Measurements from ENCODE around the gene POMGNT2.

The POMGNT2 gene

GRCh38 chr3:43054754-43055153 is 51.1 kb downstream of the POMGNT2 start:
- Histone ChIP-seq H3K79me1 (replicated peaks; ENCODE audit: low read length, poor library complexity, severe bottlenecking) (no peaks in the 10 kb centered on the region), H3K23ac (ENCODE audit: low read length in 2 of 2) (no peak overlapping the region), H2BK12ac (ENCODE audit: low read length in 2 of 2) (no peak overlapping the region), H3K27me3 (ENCODE audit: control insufficient read depth in 1 of 2, insufficient read depth in 1 of 2, low read length in 2 of 2) (peaks cover 3 to 21% of the 10 kb centered on the region in 2 experiments), H4K8ac (ENCODE audit: low read length) (no peak overlapping the region), H3K4me3 (ENCODE audit: insufficient read depth in 1 of 2, low read depth in 1 of 2, low read length in 2 of 2) (no peak overlapping the region), H3K9ac (ENCODE audit: low read length) (no peak overlapping the region), H2BK15ac (ENCODE audit: low read depth, poor library complexity, severe bottlenecking) (no peak overlapping the region), H3K4me1 (ENCODE audit: control insufficient read depth, insufficient read depth, low read depth, low read length) (no peaks in the 10 kb centered on the region), H3K27ac (ENCODE audit: low read length, poor library complexity, severe bottlenecking) (no peak overlapping the region), H3K4me2 (ENCODE audit: low read length, poor library complexity, severe bottlenecking) (no peak overlapping the region), H4K91ac (ENCODE audit: low read length) (no peak overlapping the region), H3K4ac (ENCODE audit: low read depth in 1 of 2, low read length in 2 of 2) (no peak overlapping the region), H3K36me3 (ENCODE audit: control insufficient read depth in 1 of 2, insufficient read depth in 2 of 2, low read depth in 1 of 2, low read length in 2 of 2) (no peaks in the 10 kb centered on the region), H3K14ac (ENCODE audit: low read length in 2 of 2) (peak overlapping the region in 1 of 2 experiments; percentile 65), H2AFZ (ENCODE audit: low read depth, low read length) (no peak overlapping the region), H2AK5ac (ENCODE audit: low read length, severe bottlenecking) (no peak overlapping the region), H3K9me3 (ENCODE audit: control insufficient read depth, low read length) (peaks cover 40% of the 10 kb centered on the region), H2BK120ac (ENCODE audit: low read depth, low read length) (no peak overlapping the region), H3K18ac (ENCODE audit: low read depth in 1 of 2, low read length in 2 of 2) (no peak overlapping the region), H2BK5ac (ENCODE audit: low read depth, low read length, poor library complexity, severe bottlenecking) (no peak overlapping the region)
- WGBS: 90% methylated on average over 5 of the region's 5 CpGs
- no peak for DNase-seq

DNA sequence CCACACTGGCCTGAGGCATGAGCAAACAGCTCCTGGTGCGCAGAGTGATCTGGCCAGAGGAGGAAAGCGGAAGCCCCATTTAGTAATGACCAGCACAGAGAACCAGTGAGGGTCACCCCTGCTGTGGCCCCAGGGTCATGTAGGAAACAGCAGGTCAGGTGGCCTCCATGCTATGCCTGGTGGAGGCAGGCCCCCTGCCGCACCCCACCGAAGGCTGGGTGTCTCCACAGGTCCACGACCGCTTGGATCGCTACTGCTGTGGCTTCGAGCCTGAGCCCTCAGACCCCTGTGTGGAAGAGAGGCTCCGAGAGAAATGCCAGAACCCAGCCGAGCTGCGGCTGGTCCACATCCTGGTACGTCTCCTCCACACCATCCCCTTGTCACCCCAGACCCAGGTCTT is 52.6 kb downstream of the POMGNT2 start:
- Histone ChIP-seq H4K8ac (ENCODE audit: low read length) (no peak overlapping the region), H3K4me2 (ENCODE audit: low read length, poor library complexity, severe bottlenecking) (no peak overlapping the region), H3K4me3 (ENCODE audit: insufficient read depth in 1 of 2, low read depth in 1 of 2, low read length in 2 of 2) (no peak overlapping the region), H3K4me1 (ENCODE audit: control insufficient read depth, insufficient read depth, low read depth, low read length) (no peaks in the 10 kb centered on the region), H2AK5ac (ENCODE audit: low read length, severe bottlenecking) (no peak overlapping the region), H2AFZ (ENCODE audit: low read depth, low read length) (no peak overlapping the region), H3K4ac (ENCODE audit: low read depth in 1 of 2, low read length in 2 of 2) (no peak overlapping the region), H3K23ac (ENCODE audit: low read length in 2 of 2) (no peak overlapping the region), H3K9me3 (ENCODE audit: control insufficient read depth, low read length) (peaks cover 52% of the 10 kb centered on the region), H3K36me3 (ENCODE audit: control insufficient read depth in 1 of 2, insufficient read depth in 2 of 2, low read depth in 1 of 2, low read length in 2 of 2) (no peaks in the 10 kb centered on the region), H3K18ac (ENCODE audit: low read depth in 1 of 2, low read length in 2 of 2) (no peak overlapping the region), H2BK15ac (ENCODE audit: low read depth, poor library complexity, severe bottlenecking) (no peak overlapping the region), H3K27ac (ENCODE audit: low read length, poor library complexity, severe bottlenecking) (no peak overlapping the region), H2BK120ac (ENCODE audit: low read depth, low read length) (no peak overlapping the region), H3K27me3 (ENCODE audit: control insufficient read depth in 1 of 2, insufficient read depth in 1 of 2, low read length in 2 of 2) (peaks cover 0 to 21% of the 10 kb centered on the region in 2 experiments), H4K91ac (ENCODE audit: low read length) (no peak overlapping the region), H3K79me1 (replicated peaks; ENCODE audit: low read length, poor library complexity, severe bottlenecking) (no peaks in the 10 kb centered on the region), H2BK5ac (ENCODE audit: low read depth, low read length, poor library complexity, severe bottlenecking) (no peak overlapping the region), H3K14ac (ENCODE audit: low read length in 2 of 2) (no peak overlapping the region), H3K9ac (ENCODE audit: low read length) (no peak overlapping the region), H2BK12ac (ENCODE audit: low read length in 2 of 2) (no peak overlapping the region)
- WGBS: 93% methylated on average over 8 of the region's 12 CpGs
- no peak for DNase-seq

GRCh38 chr3:43048470-43048869 is 57.4 kb downstream of the POMGNT2 start:
- no peak overlapping the region for H3K4me3 ChIP-seq (ENCODE audit: insufficient read depth in 1 of 2, low read depth in 1 of 2, low read length in 2 of 2)
- no peak overlapping the region for H4K91ac ChIP-seq (ENCODE audit: low read length)
- no peak overlapping the region for H2BK15ac ChIP-seq (ENCODE audit: low read depth, poor library complexity, severe bottlenecking)
- H3K9me3 ChIP-seq (ENCODE audit: control insufficient read depth, low read length): peaks cover 87% of the 10 kb centered on the region
- H3K4ac ChIP-seq (ENCODE audit: low read depth in 1 of 2, low read length in 2 of 2): no peak overlapping the region
- H3K4me2 ChIP-seq (ENCODE audit: low read length, poor library complexity, severe bottlenecking): no peak overlapping the region
- no peaks in the 10 kb centered on the region for H3K4me1 ChIP-seq (ENCODE audit: control insufficient read depth, insufficient read depth, low read depth, low read length)
- H2AK5ac ChIP-seq (ENCODE audit: low read length, severe bottlenecking): no peak overlapping the region
- H4K8ac ChIP-seq (ENCODE audit: low read length): no peak overlapping the region
- H3K14ac ChIP-seq (ENCODE audit: low read length in 2 of 2): no peak overlapping the region
- H3K79me1 ChIP-seq (replicated peaks; ENCODE audit: low read length, poor library complexity, severe bottlenecking): no peaks in the 10 kb centered on the region
- no peak overlapping the region for H2BK120ac ChIP-seq (ENCODE audit: low read depth, low read length)
- DNase-seq: no peak
- no peak overlapping the region for H3K23ac ChIP-seq (ENCODE audit: low read length in 2 of 2)
- H2BK5ac ChIP-seq (ENCODE audit: low read depth, low read length, poor library complexity, severe bottlenecking): no peak overlapping the region
- H3K9ac ChIP-seq (ENCODE audit: low read length): no peak overlapping the region
- no peak overlapping the region for H2BK12ac ChIP-seq (ENCODE audit: low read length in 2 of 2)
- H3K18ac ChIP-seq (ENCODE audit: low read depth in 1 of 2, low read length in 2 of 2): no peak overlapping the region
- H3K36me3 ChIP-seq (ENCODE audit: control insufficient read depth in 1 of 2, insufficient read depth in 2 of 2, low read depth in 1 of 2, low read length in 2 of 2): no peaks in the 10 kb centered on the region
- peaks cover 0 to 6% of the 10 kb centered on the region in 2 experiments for H3K27me3 ChIP-seq (ENCODE audit: control insufficient read depth in 1 of 2, insufficient read depth in 1 of 2, low read length in 2 of 2)
- no peak overlapping the region for H3K27ac ChIP-seq (ENCODE audit: low read length, poor library complexity, severe bottlenecking)
- no peak overlapping the region for H2AFZ ChIP-seq (ENCODE audit: low read depth, low read length)

DNA sequence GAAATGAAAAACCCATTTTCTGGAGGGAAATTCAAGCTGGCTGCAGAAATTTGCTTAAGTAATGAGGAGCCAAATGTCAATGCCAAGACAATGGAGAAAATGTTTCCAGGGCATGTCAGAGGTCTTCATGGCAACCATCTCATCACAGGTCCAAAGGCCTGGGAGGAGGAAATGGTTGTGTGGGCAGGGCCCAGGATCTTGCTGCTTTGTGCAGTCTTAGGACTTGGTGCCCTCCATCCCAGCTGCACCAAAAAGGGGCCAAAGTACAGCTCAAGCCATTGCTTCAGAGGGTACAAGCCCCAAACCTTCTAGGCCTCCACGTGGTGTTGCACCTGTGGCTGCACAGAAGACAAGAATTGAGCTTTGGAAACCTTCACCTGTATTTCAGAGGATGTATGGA is 59.3 kb downstream of the POMGNT2 start:
- H3K9me3 ChIP-seq (ENCODE audit: control insufficient read depth, low read length): peaks cover 73% of the 10 kb centered on the region
- 19% methylated on average over 1 of the region's 1 CpG for WGBS
- no peak overlapping the region for H3K4ac ChIP-seq (ENCODE audit: low read depth in 1 of 2, low read length in 2 of 2)
- no peak overlapping the region for H3K18ac ChIP-seq (ENCODE audit: low read depth in 1 of 2, low read length in 2 of 2)
- no peaks in the 10 kb centered on the region for H3K79me1 ChIP-seq (replicated peaks; ENCODE audit: low read length, poor library complexity, severe bottlenecking)
- no peak overlapping the region for H3K23ac ChIP-seq (ENCODE audit: low read length in 2 of 2)
- H3K9ac ChIP-seq (ENCODE audit: low read length): no peak overlapping the region
- no peak overlapping the region for H3K27ac ChIP-seq (ENCODE audit: low read length, poor library complexity, severe bottlenecking)
- no peak overlapping the region for H3K4me2 ChIP-seq (ENCODE audit: low read length, poor library complexity, severe bottlenecking)
- no peaks in the 10 kb centered on the region for H3K27me3 ChIP-seq (ENCODE audit: control insufficient read depth in 1 of 2, insufficient read depth in 1 of 2, low read length in 2 of 2)
- no peak for DNase-seq
- no peak overlapping the region for H2BK12ac ChIP-seq (ENCODE audit: low read length in 2 of 2)
- no peaks in the 10 kb centered on the region for H3K36me3 ChIP-seq (ENCODE audit: control insufficient read depth in 1 of 2, insufficient read depth in 2 of 2, low read depth in 1 of 2, low read length in 2 of 2)
- no peak overlapping the region for H2AK5ac ChIP-seq (ENCODE audit: low read length, severe bottlenecking)
- H2BK15ac ChIP-seq (ENCODE audit: low read depth, poor library complexity, severe bottlenecking): no peak overlapping the region
- no peak overlapping the region for H3K4me3 ChIP-seq (ENCODE audit: insufficient read depth in 1 of 2, low read depth in 1 of 2, low read length in 2 of 2)
- H4K8ac ChIP-seq (ENCODE audit: low read length): no peak overlapping the region
- no peaks in the 10 kb centered on the region for H3K4me1 ChIP-seq (ENCODE audit: control insufficient read depth, insufficient read depth, low read depth, low read length)
- H3K14ac ChIP-seq (ENCODE audit: low read length in 2 of 2): no peak overlapping the region
- no peak overlapping the region for H4K91ac ChIP-seq (ENCODE audit: low read length)
- H2AFZ ChIP-seq (ENCODE audit: low read depth, low read length): no peak overlapping the region
- H2BK5ac ChIP-seq (ENCODE audit: low read depth, low read length, poor library complexity, severe bottlenecking): no peak overlapping the region
- H2BK120ac ChIP-seq (ENCODE audit: low read depth, low read length): no peak overlapping the region
